GM19397 (cell line): Measurements from ENCODE around the gene GART.
"Not testable (repeated sequence)": the region's sequence is repeated elsewhere in the genome, so short reads cannot be mapped to it uniquely, and the experiment has no call there.

Experiments used
- ATAC-seq: cut with Tn5 transposase; IDR thresholded peaks from one replicate; pipeline ENCODE4 v1.9.1; 2021; ENCODE audit warnings: mild to moderate bottlenecking, moderate library complexity; ENCODE audit not compliant: unreplicated experiment

Gene GART

GRCh38 chr21:33478182-33478581, 63.7 kb downstream of the GART start:
- no peak for ATAC-seq

GRCh38 chr21:33477066-33477465, 64.9 kb downstream of the GART start:
- no peak for ATAC-seq

- ATAC-seq: no peak
These were observed 68.6 kb downstream of the GART start for GRCh38 chr21:33473344-33473743.

- ATAC-seq: no peak
These were observed 71.2 kb downstream of the GART start for GRCh38 chr21:33470701-33471100.

- not testable (repeated sequence) for ATAC-seq
These were observed 72.7 kb downstream of the GART start for GRCh38 chr21:33469183-33469582.

GRCh38 chr21:33461538-33462250, 80.2 kb downstream of the GART start:
- no peak for ATAC-seq

- ATAC-seq: no peak
These were observed 83.1 kb downstream of the GART start for GRCh38 chr21:33458861-33459260.

- no peak for ATAC-seq
These were observed 86.1 kb downstream of the GART start for GRCh38 chr21:33455686-33456446.
